Measurements from ENCODE around the gene ZPLD1.
A peak's percentile ranks its signal among the peaks of the same experiment; 100 is the strongest.

ZPLD1 gene

DNA sequence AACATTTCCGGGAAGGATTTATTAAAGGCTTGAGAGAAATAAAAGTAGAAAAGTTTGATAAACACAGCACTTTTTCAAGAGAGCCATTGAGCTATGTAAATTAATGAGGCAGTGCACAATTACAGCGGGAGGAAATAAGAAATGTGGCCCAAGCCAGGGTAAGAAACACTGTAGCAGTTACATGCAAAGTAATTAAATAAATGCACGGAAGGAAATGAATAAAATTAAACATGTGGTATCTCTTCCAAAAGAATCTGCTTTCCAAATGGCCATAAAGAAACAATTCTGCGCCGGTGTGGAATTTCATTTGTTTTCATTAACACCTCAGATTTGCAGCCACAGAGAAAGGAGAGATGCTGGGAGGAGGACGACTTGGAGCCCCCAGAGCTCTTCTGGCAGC lies 35.3 kb downstream of the ZPLD1 start:
- no peak for DNase-seq

DNA sequence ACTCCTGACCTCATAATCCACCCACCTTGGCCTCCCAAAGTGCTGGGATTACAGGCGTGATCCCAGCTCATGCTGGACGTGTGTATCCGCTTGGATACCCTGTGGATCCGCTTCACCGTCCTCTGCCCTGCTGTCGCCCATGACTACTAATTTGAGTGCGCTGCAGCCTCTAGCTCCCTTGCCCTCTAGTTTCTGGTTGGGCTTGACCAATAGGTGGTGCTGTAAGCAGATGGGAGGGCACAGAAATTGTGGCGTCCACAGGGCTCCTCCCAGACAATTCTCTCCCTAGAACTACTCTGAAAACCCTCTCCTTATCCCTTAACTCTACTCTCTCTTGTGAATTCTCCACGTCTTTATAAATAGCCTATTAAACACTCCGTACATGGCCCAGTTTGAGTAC lies 36.2 kb downstream of the ZPLD1 start:
- no peak for DNase-seq

DNA sequence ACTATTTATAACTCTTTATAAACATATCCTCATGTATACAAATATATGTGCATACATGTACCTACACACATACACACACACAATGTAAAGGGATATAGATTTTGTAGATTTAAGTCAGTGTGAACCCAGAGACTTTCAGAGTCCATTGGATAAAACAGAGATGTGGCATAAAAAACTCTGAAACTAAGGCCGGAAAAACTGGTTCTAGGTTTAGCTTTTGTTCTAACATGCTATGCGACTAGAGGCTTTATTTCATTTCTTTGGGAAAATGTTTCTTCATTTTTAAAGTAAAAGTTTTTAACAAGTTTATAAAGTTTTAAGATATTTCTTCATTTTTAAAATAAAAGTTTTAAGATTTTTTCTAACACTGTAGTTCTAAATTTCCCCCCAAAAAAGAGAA lies 36.7 kb downstream of the ZPLD1 start:
- no peak for DNase-seq

DNA sequence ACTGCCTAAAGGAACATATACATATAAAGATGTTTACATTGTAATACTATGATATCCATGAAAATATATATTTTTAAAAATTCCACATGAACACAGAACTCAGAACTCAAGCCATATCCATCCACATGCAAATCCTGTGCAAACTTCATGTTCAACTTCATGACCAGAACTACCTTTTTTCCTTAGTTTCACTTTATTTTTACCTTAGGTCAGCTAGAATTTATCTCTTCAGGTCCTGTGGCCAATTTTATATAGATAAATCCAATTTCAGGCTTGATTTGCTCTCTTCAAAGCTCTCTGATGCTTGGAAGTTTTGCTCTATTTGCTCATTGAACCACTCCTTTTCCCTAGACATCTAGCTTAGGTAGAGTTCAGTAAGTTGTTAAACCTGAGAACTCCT lies 38.8 kb downstream of the ZPLD1 start:
- no peak for DNase-seq

DNA sequence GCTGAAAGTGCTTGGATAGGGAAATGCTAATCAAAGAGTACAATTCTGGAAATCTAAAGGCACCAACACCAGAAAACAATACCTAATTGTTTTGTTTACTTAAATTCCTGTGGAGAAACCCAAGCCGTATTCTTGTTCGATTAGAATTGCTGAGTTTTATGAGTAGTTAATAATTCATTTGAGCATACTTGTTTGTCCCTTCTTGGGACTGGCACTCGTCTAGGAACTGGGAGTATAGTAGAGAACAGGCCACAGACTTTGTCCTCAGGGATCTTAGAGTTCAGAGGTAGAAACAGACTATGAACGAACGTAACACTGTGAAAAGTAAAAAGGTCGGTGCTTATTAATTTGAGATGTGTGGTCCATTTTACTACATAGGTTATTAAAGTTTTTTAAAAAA lies 39.4 kb downstream of the ZPLD1 start:
- DNase-seq: no peak

DNA sequence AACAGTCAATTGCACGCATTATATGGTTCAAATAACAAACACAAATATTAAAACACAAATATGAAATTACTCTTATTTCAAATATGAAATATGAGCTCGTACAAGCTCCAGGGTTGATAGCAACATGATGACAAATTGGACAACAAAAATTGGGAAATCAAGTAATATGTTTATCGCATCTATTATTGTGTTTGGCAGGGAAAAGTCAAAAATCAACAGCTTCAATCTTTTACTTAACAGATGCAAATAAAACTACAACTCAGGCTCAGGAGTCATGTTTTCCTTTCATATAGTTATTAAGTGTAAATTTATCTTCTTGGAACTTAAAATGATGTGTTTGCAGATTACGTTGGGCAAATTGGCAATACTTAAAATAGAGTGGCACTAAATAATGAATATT lies 41.4 kb downstream of the ZPLD1 start:
- no peak for DNase-seq

DNA sequence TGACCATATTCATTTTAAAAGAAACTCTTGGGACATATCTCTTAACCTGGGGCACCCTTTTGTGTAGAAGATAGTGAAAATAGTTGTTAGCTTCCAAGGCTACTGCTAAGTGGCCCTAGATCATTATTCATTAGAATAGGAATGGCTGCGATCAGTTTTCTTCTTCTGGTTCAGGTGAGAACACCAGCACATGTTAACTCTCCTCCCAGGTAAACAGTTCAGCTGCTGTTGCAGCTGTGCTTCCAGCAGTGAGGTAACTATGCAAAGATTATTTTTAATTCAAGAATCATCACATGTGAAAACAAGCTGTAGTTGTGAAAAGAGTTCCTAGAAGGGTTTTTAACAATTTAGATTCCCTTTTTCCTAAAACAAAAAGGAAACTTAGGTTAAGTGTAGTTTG lies 43.3 kb downstream of the ZPLD1 start:
- DNase-seq: no peak

DNA sequence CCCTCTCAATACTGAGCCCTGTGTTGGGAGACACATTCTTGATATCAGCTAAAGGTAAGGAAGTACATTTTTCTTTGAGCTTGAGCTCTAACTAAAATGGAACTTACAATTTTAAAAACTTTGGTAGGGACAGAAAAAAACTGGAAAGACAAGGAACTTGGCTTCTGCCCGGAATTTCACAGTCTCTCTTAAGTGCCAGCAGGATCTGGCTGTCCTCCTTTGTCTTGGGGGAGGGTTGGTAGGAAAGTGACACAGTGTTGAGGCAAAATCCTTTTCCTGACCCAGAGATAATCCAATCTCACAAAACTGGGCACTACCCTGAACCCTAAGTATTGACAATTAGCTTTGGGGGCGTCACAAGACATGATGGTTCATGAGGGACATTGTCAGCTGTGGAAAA lies 45.3 kb downstream of the ZPLD1 start:
- DNase-seq: no peak

DNA sequence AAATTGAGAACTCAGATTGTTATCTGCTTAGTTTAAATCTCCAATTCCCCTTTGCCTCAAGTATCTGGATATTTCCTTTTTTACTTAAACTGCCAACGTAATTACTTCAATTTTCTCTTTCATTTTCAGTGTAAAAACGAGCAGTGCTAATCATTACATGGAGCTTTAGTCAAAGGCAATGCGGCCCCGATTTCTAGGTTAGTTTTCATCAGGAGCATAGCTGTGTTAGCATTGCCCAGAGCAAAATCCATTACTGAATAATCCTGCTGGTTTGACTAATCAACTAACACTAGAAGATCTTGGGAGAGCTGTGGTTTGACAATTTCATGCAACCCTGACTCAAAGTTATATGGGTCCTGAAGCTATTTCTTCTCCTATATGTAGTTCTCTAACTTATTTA lies 46.2 kb downstream of the ZPLD1 start:
- no peak for DNase-seq

DNA sequence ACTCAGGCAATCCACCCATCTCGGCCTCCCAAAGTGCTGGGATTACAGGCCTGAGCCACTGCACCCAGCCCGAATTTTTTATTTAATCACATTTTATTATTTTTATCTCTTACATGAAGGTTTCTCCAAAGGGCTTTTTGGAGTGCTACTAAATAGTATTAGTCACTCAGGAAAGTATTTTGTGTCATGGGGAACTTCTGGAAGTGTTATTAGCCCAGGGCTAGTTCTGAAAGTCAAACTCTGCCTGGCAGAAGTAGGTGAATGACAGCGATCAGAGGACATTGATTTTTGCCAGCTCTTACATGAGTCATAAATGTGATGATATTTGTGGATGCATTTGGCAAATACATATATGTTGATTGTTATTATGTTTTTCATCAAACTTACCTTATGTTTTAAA lies 48.7 kb downstream of the ZPLD1 start:
- no peak for DNase-seq

DNA sequence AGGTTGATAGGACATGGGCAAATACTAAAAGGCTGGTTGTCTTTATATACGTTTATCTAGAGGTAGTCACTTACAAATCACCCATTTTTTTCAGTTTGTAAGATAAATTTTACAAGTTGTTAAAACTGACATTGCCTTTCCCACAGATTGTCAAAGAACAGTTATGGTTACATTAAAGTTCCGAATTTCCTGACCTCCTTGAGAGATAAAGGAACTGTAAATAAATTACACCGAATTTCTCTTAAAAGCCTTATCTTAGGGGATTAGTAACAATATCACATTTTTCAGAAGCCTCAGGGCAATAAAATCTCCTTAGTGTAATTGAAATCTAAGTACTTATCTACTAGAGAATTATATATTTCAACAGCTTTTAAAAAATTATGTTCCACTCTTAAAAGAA lies 49.5 kb downstream of the ZPLD1 start:
- DNase-seq: no peak

DNA sequence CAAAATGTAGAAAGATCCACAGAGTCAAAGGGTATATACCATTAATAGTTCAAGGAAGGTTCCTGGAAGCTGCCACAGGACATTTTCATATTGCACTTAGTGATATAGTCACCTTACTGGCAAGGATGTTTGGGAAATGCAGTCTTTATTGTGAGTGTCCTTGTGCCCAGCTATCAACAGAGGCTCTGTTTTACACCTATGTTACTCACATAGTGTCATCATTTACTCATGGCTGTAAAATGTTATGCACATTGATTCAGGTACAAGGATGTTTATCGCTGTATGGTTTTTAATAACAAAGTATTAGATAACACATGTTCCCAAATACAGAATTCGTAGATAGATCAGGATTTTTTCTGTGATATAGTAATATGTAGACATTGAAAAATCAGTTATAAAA lies 50.9 kb downstream of the ZPLD1 start:
- no peak for DNase-seq

DNA sequence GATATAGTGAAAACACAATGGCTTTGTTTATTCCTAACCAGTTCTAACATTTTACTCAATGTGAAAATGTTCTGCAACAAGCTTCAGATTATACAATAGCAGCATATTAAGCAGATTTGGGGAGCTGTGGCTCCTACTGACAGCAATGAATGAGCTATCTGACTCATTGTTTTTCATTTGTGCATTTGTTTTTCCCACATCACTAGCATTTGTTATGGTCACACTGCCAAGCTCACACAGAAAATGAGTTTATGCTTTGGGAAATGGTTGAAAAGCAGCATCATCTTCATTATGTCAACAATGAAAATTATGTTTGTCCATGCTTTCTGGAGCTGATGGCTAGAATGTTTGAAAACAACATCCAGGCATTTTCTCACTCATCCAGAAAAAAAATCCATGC lies 53.5 kb downstream of the ZPLD1 start:
- no peak for DNase-seq

DNA sequence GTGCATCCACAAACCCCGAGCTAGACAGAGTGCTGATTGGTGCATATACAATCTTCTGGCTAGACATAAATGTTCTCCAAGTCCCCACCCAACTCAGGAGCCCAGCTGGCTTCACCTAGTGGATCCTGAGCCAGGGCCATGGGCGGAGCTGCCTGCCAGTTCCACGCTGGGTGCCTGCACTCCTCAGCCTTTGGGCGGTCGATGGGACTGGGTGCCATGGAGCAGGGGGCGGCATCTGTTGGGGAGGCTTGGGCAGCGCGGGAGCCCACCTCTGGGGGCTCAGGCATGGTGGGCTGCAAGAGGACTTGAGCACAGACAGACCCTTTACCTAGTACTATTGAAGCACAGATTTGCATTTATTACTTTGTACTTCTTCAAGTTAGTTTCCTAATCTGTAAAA lies 57.5 kb downstream of the ZPLD1 start:
- DNase-seq: no peak

DNA sequence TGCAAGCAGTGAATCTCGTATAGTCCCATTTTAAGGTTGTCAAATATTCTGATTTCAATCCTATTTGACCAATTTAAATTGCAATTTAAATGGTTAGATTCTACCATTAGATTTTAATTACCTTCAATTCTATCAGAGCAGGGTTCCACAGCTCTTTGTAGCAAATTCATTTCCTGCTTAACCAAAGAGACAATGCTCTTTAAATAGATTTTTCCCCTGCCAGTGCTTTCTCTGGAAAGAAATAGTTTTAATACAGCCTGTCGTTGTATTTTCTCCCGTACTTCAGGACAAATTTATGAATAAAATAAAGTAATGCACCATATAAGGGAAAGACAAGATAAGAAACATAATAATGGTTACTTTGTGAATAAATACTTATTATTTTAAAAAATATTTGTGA lies 62.8 kb downstream of the ZPLD1 start:
- DNase-seq: no peak

DNA sequence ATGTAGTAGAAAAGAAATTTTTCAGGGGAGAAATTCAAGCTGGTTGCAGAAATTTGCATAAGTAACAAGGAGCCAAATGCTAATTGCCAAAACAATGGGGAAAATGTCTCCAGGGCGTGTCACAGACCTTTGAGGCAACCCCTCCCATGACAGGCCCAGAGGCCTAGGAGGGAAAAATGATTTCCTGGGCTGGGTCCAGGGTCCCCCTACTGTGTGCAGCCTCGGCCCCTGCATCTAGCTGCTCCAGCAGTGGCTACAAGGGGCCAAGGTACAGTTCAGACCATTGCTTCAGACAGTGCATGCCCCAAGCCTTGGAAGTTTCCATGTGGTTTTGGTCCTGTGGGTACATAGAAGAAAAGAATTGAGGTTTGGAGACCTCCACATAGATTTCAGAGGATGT lies 70.7 kb downstream of the ZPLD1 start:
- no peak for DNase-seq

DNA sequence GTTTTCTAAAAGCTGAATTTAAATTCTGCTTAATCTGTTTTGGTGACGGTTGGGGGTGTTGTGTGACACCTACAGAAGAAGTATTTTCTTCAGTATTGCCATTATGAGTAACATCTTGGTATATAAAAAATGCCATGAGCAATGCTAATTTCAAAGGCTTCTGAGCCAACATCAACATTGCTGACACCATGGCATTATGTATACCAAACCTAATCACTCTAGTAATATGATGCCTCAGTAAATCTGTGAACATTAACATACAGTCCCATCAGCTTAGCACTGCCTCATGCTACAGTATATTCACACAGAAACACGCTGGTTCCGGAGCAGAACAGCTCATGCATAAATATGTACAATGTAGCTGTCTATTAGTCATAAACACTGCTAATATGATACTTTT lies 75.8 kb downstream of the ZPLD1 start:
- DNase-seq: no peak

DNA sequence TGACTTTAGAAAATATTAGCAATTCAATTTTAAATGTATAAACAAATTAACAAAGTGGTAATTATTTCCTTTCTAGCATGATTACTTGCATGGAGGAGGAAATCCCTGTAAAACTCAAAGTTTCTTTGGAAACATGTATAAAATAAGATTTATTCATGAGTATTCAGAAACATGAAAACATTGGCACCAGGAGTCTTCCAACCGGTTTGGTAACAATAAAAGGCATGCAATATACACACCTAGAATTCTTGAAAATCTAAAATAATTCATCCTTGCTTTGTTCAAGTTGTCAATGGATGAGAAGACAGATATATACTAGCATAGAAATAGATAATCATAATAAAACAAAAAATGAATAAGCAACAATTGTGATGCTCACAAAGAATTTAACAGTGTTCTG lies 76.4 kb downstream of the ZPLD1 start:
- DNase-seq: no peak

DNA sequence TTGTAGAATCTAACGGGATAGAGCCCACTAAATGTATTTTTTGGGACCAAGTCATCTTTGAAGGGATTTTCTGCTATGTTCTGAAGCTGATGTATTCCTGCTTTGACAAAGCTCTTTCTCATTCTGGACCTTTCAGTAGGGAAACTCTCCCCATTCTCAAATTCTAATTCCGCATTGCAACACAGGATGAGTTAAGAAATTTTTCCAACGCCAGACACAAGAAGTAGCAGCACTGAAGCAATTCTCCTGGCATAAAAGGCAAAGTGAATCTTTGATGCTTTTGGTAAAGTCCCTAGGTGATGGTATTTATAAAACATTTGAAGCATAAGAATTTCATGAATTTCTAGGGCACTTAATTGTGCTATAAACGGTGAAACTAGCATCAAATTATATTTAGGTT lies 76.8 kb downstream of the ZPLD1 start:
- no peak for DNase-seq

DNA sequence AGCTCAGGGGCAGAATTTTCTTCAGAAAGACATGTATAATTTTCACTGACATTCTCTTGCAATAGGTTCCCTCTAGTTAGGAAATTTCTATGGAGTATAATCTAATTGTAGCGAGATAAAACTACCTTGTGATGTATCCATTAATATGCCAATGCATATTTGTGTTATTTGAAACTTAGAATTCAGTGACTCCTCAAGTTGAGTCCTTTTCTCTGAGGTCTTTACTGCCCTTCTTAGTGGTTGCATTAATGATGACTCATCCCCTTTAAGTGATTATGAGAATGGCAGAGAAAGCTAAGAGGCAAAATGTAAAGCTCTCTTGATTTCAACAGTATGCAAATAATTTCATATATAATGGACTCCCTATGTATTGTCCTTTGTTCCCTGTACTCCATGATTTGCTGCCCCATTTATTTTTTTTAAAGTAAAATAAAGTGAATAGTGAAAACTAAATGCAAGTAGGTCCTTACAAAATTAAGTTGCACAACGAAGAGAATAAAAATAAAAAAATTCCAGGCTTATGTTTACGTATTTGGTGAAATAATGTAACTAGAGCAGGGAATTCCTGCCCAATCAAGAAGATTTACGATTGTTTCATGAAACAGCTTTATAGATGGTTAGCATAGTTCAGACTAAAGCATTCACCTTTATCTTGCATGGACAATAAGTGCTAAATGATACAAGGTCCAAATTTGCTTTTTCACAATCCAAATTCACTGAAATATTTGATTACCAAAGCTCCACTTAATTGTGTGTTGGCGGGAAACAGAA lies 78.1 kb downstream of the ZPLD1 start:
- DNase-seq: peak; percentile 46

DNA sequence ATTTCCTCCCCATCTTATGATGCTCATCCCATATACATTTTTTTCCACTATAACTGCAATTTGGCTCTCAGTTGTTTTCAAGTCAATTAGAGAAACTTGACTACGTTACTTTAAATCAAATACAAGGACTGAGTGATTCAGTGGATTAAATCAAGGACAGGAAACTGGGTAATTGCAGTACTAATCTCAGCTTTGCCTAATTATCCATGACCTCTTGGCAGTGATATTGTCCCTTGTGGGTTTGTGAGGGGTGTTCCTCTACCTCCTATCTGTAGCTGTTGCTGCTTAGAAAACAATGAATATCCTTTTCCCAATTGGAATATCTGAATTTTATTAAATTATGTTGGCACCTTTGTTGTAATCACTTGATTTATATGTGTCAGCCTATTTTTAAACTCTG lies 79.4 kb downstream of the ZPLD1 start:
- DNase-seq: peak; percentile 64

DNA sequence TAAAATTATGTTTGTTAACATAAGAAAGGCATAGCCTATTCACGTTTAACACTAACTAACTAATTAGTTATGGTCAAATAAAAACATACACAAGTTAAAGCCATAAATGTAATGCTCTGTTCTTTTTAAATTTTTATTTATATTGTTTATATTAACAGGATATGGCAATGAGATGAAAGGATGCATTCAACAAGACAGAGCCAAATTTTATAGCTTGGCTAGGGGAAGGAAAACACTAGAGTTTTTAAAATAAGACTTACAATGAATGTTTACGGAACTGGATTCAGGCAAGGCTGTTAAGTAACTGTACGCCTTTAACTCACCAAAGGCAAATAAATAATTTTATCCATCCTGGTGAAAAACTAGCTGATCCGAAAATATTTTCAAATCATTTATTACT lies 86.4 kb downstream of the ZPLD1 start:
- DNase-seq: no peak

DNA sequence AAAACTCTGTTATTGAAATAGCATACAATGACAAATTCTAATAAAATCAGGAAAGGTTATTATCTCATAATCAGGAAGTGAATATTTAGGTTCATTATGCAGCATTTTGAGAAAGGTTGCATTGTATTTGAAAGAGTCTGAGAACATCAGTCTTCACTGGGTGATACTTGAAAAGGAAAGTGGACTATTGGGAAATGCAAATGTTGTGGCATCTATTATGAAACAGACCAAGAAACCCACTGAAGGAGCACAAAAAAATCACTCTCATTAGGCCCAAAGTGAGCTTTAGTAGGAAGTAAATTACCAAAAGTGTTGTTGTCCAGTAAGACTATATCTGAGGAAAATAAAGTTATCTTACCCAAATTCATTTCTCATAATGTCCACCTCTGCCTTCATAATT lies 90.8 kb downstream of the ZPLD1 start:
- no peak for DNase-seq

DNA sequence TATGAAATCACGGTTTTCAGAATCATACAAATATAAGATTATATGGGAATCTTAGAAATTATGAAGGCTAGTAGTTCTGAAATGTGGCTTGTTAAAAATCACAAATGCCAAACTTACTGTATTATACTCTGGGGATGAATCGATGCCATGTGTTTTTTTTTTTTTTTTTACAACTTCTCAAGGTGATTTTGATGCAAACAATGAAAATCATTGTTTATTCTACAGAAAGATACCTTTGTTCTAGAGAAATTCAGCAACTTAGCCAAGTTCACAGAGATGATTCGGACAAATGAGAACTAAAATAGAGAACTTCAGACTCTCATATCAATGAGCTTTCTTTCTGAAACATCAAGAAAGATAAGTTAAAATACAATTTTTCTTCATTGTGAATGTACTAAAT lies 92.0 kb downstream of the ZPLD1 start:
- DNase-seq: no peak

DNA sequence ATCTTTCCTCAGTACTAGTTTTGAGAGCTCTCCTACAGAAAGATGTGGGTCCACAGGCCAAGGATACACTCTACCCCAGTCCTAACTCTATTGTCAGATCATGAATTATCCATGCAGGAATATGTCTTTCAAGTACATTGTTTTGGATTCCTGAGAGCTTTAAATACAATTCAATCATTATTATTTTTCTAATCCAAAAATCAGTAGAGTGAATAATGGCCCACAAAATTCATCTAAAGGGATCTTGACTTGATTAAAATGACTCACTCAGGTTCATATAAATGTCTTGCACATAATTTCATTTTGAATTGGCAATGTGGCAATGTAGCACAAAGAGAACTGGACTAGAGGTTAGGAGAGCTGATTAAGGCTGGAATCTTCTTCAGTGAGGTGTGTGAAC lies 93.9 kb downstream of the ZPLD1 start:
- DNase-seq: no peak

All from DMS79 treated with DMSO at 0.1 percent for 48 hours (cell line).